Stimulated activated CD4-positive, alpha-beta T cell treated with anti-CD3 and anti-CD28 coated beads, Interleukin-2, amount 100 ng/mL, for 24 hours (primary cell): ENCODE results near the gene WBP2.

Experiments
- DNase-seq, 2 donors: peaks; one replicate each; pipeline ENCODE4 v3.0.0-alpha.2; 2020

WBP2 gene

DNA sequence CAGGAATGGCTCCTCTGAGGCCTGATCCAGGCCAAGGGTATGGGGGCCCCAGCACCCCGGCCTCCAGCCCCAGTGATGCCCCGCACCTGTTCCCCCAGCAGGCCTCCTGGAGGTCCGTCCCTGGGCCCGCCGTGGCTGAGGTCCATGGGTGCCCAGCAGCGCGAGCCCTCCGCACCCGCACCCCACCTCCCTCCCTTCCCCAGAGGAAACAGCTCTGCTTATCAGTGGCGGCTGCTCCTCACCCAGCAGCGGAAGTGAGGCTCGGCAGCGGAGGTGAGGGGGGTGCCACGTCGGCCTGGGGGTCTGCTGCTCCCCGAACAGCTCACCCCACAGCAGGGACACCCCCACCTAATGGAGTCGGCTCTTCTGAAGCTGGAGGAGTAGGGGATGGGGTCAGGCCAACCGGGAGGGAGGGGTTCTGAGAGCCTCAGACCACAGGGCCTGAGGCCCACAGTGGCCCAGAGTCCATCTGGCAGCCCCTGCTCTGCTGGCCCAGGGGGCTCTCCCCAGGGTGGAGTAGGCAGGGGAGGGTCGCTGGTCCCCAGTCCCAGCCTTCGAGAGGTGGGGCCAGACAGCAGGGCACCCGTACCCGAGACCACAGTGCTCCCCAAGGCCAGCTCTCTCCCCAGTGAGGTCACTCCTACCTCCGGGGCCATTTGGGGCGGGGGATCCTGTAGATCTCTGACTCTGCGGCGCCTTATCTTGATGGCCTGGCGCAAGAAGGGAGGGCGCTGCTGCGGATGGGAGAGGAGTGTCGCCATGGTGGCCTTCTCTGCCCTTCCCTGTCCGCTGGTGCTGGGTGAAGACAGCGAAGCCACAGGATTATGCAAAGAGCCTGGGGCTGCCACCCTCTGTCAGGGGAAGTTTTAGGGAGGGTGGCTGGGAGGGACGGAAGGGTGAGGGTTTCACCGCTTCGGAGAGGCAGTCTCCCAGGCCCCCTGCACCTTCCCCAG lies 11.3 kb downstream of the WBP2 start, which contains the start of gene UNC13D:
TSS of gene UNC13D (minus strand) at position 828 of the 953 bp plus-strand sequence. CDS start at position 761, 67 bp downstream.
- peak; percentile 63 to 65 for DNase-seq

DNA sequence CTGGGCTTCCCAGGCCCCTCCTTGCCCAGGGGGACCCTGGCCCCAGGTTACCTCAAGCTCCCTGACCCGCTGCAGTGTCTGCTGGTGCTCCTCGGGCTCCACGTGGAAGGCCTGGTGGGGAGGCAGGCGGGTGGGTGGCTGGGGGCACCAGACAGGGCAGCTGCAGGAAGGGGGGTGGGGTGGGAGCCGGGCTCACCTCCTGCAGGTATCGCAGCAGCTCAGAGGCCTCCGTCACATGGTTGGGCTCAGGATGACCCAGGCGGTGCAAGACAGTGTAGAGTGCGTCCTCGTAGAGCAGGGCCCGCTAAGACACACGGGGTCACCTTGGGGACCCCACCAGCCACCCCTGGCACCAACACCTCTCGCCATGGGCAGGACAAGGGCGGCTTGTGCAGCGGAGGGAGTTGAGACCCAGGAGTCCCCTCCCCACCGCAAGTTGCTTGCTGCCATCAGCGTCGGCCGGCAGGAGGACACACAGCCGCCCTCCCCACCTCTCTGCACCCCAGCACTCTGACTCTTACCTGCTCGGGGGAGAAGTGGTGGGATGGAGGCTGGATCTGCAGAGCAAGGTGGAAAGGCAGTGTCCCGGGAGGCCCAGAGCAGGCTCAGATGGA lies 12.1 kb downstream of the WBP2 start:
- DNase-seq = peak; percentile 38 to 41

DNA sequence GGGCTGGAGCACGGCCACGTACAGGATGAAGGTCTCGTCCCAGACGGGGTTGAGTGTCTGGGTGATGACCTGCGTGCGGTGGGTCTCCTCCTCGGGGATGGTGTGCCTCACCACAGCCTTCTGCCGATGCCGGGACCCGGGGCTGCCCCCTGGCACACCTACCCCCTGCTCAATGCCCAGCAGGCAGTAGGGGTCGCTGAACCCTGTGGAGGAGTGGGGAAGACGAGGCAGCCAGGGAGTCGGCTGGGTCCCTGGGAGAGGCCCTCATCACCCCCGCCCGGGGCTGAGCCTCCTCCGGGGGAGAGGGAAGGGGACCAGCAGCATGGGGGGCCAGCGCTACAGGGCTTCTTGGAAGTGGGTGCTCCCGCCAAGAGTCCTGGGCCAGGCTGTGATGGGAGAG lies 12.7 kb downstream of the WBP2 start:
- DNase-seq = no peak

- DNase-seq = no peak
Observed at GRCh38 chr17:75840799-75841164, 14.4 kb downstream of the WBP2 start.

- DNase-seq = no peak
Observed at GRCh38 chr17:75839942-75840798, 15.0 kb downstream of the WBP2 start.

- DNase-seq = no peak
Observed at GRCh38 chr17:75838410-75838809, 16.7 kb downstream of the WBP2 start.

DNA sequence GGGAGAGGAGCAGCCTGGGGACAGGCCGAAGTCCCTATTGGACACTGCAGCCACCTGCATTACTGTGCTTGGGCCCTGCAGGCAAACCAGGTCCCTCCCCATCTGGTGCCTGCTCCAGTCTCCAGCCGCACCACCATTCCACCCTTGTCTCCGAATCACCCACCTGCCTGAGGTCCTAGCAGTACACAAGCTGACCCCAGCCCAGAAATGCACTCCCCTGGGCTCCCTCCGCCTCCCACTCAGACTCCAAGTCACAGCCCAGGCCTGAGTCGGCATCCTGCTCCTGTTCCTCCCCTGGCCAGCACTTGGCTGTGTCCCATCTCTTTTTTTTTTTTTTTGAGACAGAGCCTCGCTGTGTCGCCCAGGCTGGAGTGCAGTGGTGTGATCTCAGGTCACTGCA lies 17.2 kb downstream of the WBP2 start:
- no peak for DNase-seq

DNA sequence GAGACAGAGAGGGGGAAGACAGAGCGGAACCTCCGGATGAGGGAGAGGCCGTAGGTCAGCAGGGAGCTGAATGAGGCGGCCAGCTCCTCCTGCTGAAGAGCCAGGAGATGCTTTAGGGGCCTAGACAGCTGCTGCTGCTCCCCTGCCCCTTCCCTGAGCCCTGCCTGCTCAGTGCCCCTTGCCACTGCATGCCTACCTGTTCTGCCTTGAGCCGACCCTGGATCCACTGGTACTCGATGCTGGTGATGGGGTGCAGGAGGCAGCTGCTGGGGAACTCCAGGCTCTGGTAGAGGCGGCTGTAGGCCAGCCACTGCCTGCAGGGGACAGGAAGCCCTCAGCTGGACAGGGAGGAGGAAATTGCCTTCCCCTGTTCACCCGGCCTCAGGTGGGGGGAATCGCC lies 18.5 kb downstream of the WBP2 start:
- DNase-seq = no peak

GRCh38 chr17:75835654-75835987 lies 19.5 kb downstream of the WBP2 start:
- no peak for DNase-seq

- peak in 1 of 2 donors; percentile 35 for DNase-seq
Observed at GRCh38 chr17:75834928-75835653, 20.0 kb downstream of the WBP2 start.

GRCh38 chr17:75834279-75834920 lies 20.7 kb downstream of the WBP2 start:
- DNase-seq = no peak

- peak; percentile 30 to 40 for DNase-seq
Observed at GRCh38 chr17:75832652-75833400, 22.3 kb downstream of the WBP2 start.

- peak; percentile 38 to 58 for DNase-seq
Observed at GRCh38 chr17:75832164-75832651, 22.9 kb downstream of the WBP2 start.

- DNase-seq = no peak
Observed at GRCh38 chr17:75831032-75831571, 24.0 kb downstream of the WBP2 start.

GRCh38 chr17:75830164-75831031 lies 24.7 kb downstream of the WBP2 start:
- DNase-seq = peak; percentile 45 to 56

- no peak for DNase-seq
Observed at GRCh38 chr17:75829747-75830146, 25.4 kb downstream of the WBP2 start.

- DNase-seq = no peak
Observed at GRCh38 chr17:75828741-75829140, 26.4 kb downstream of the WBP2 start.

- no peak for DNase-seq
Observed at GRCh38 chr17:75828076-75828400, 27.1 kb downstream of the WBP2 start.

- peak; percentile 68 to 73 for DNase-seq
Observed at GRCh38 chr17:75827308-75828075, 27.6 kb downstream of the WBP2 start.
